T-helper 1 cell treated with Interleukin-12 subunit alpha and Interleukin-12 subunit beta and Interleukin-4 antibody, amounts not matched to agents 30 μg/mL and 1 μg/mL, for 36 hours (primary cell): ENCODE results near the gene CDH15.
"Not testable (repeated sequence)": the region's sequence is repeated elsewhere in the genome, so short reads cannot be mapped to it uniquely, and the experiment has no call there.

Experiments
- H3K27ac Mint-ChIP-seq: one replicate; pipeline ENCODE4 v1.8.0; 2021; ENCODE audit warnings: mild to moderate bottlenecking, mixed read lengths
- H3K27me3 Mint-ChIP-seq: one replicate; pipeline ENCODE4 v1.8.0; 2021; ENCODE audit warnings: low read depth, mixed read lengths
- H3K36me3 Mint-ChIP-seq: one replicate; pipeline ENCODE4 v1.8.0; 2021; ENCODE audit warnings: low read depth, mixed read lengths
- H3K4me1 Mint-ChIP-seq: one replicate; pipeline ENCODE4 v1.8.0; 2021; ENCODE audit warnings: low read depth, mixed read lengths
- H3K4me3 Mint-ChIP-seq: one replicate; pipeline ENCODE4 v1.8.0; 2021; ENCODE audit warnings: mild to moderate bottlenecking, moderate library complexity, mixed read lengths
- H3K9me3 Mint-ChIP-seq: one replicate; pipeline ENCODE4 v1.8.0; 2021; ENCODE audit warnings: mixed read lengths

CDH15 gene

GRCh38 chr16:89183463-89183862, 11.9 kb downstream of the CDH15 start:
- Mint-ChIP-seq H3K27ac (no peak overlapping the region), H3K36me3 (no peaks in the 10 kb centered on the region), H3K9me3 (no peaks in the 10 kb centered on the region), H3K4me3 (no peak overlapping the region), H3K4me1 (no peaks in the 10 kb centered on the region), H3K27me3 (no peaks in the 10 kb centered on the region)

- H3K27me3 Mint-ChIP-seq: no peaks in the 10 kb centered on the region
- no peaks in the 10 kb centered on the region for H3K4me1 Mint-ChIP-seq
- no peaks in the 10 kb centered on the region for H3K36me3 Mint-ChIP-seq
- no peak overlapping the region for H3K4me3 Mint-ChIP-seq
- H3K9me3 Mint-ChIP-seq: no peaks in the 10 kb centered on the region
- no peak overlapping the region for H3K27ac Mint-ChIP-seq
Measured at GRCh38 chr16:89183975-89184676, 12.6 kb downstream of the CDH15 start.

DNA sequence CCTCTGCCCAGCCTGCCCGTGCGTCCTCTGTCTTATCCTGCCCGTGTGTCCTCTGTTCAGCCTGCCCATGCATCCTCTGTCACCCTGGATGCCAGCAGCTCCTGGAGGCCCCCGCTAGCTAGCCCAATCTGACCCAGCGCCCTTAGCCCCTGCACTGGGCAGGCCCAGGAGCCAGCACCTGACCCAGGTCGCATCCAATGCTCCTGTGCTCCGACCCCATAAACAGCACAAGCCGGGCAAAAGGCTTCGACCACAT, 13.1 kb downstream of the CDH15 start:
- Mint-ChIP-seq H3K9me3 (no peaks in the 10 kb centered on the region), H3K4me3 (no peak overlapping the region), H3K36me3 (no peaks in the 10 kb centered on the region), H3K27me3 (no peaks in the 10 kb centered on the region), H3K4me1 (no peaks in the 10 kb centered on the region), H3K27ac (no peak overlapping the region)

DNA sequence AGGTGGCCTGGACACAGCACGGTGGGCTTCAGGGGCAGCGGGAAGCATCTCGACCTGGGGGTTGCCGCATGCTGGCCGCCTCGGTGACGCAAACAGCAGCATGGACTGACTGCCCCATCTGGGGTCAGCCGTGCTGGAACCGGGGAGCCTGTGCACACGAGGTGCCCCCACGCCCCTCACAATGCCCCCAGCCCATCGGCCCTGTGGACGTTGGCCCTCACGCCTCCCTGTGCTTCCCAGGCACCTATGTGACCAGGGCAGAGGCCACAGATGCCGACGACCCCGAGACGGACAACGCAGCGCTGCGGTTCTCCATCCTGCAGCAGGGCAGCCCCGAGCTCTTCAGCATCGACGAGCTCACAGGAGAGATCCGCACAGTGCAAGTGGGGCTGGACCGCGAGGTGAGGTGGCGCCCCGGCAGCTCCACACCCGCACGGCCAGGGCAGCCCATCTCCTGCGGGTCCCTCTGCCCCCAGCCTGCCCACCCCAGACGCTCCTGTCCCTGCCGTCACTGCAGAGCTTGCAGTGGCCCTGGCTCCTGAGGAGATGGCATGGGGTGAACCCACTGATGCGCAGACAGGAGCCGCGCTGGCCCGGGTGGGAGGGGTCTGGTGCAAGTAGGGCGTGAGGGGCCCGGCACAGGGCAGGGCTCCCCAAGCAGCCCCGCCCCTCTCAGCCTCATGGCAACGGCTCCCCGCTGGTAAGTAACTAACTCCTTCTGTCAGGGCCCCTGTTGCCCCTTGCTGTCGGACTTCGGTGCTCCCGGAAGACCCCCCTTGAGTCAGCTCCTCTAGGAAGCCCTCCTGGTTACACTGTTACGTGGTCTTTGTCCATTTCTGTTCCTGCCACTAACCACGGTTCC, 13.6 kb downstream of the CDH15 start:
- Mint-ChIP-seq H3K9me3 (no peaks in the 10 kb centered on the region), H3K4me3 (no peak overlapping the region), H3K4me1 (no peaks in the 10 kb centered on the region), H3K27me3 (no peaks in the 10 kb centered on the region), H3K36me3 (no peaks in the 10 kb centered on the region), H3K27ac (no peak overlapping the region)

GRCh38 chr16:89185887-89186592, 14.5 kb downstream of the CDH15 start:
- H3K27ac Mint-ChIP-seq, H3K36me3 Mint-ChIP-seq, H3K4me1 Mint-ChIP-seq, H3K9me3 Mint-ChIP-seq, H3K27me3 Mint-ChIP-seq, H3K4me3 Mint-ChIP-seq: not testable (repeated sequence)

- not testable (repeated sequence) for H3K4me1 Mint-ChIP-seq, H3K27ac Mint-ChIP-seq, H3K36me3 Mint-ChIP-seq, H3K4me3 Mint-ChIP-seq, H3K9me3 Mint-ChIP-seq, H3K27me3 Mint-ChIP-seq
Measured at GRCh38 chr16:89186593-89187031, 15.1 kb downstream of the CDH15 start.

DNA sequence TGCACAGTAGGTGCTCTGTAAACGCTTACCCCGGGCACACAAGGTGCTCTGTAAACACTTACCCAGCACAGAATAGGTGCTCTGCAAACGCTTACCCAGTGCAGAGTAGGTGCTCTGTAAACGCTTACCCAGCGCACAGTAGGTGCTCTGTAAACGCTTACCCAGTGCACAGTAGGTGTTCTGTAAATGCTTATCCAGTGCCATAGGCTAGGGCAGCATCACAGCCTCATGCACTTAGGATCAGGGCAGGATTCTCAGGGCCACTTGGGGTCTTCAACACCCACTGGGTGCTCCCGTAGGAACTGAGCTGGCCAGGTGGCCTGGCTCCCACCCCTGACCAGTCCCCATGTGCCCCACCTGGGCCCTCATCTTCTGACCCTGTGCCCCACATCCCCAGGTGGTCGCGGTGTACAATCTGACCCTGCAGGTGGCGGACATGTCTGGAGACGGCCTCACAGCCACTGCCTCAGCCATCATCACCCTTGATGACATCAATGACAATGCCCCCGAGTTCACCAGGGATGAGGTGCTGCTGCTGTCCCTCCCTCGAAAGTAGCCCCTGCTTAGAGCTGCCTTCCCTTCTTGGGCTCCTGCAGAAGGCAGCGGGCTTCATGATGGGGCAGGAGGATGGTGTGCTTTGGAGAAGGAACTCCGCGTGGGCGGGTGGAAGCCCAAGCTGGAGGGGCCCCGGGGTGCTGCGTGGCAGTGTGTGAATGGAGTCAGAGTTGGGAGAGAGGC, 15.7 kb downstream of the CDH15 start:
- H3K27ac Mint-ChIP-seq: peak overlapping the region; percentile 52
- no peak overlapping the region for H3K4me3 Mint-ChIP-seq
- H3K9me3 Mint-ChIP-seq: no peaks in the 10 kb centered on the region
- no peaks in the 10 kb centered on the region for H3K4me1 Mint-ChIP-seq
- no peaks in the 10 kb centered on the region for H3K36me3 Mint-ChIP-seq
- no peaks in the 10 kb centered on the region for H3K27me3 Mint-ChIP-seq

DNA sequence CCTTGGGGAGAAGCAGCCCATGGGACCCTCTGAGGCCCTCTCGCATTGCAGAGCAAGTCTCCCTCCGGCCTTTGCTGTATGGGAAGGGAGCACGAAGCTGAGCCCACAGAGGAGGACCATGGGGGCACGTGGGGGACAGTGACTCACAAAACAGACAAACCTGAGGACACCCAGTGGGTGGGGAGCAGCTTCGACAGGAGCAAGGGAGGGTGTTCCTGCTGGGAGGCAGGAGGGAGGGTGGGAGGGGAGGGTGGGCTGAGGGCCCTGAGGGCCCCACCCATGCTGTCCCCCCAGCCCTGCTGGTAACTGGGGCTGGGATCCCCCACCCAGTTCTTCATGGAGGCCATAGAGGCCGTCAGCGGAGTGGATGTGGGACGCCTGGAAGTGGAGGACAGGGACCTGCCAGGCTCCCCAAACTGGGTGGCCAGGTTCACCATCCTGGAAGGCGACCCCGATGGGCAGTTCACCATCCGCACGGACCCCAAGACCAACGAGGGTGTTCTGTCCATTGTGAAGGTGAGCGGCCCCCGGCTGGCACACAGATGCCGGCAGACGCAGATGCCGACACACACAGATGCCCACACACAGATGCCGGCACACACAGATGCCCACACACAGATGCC, 16.3 kb downstream of the CDH15 start:
- H3K4me3 Mint-ChIP-seq: no peak overlapping the region
- peak overlapping the region; percentile 52 for H3K27ac Mint-ChIP-seq

GRCh38 chr16:89188471-89189357, 17.2 kb downstream of the CDH15 start:
- H3K27me3 Mint-ChIP-seq, H3K27ac Mint-ChIP-seq, H3K9me3 Mint-ChIP-seq, H3K36me3 Mint-ChIP-seq, H3K4me3 Mint-ChIP-seq, H3K4me1 Mint-ChIP-seq: not testable (repeated sequence)

More for the DNA sequence above, 16.3 kb downstream of the CDH15 start:
- Mint-ChIP-seq H3K9me3 (no peaks in the 10 kb centered on the region), H3K4me1 (no peaks in the 10 kb centered on the region), H3K27me3 (no peaks in the 10 kb centered on the region), H3K36me3 (no peaks in the 10 kb centered on the region)

- H3K27me3 Mint-ChIP-seq: no peaks in the 10 kb centered on the region
- H3K27ac Mint-ChIP-seq: no peak overlapping the region
- H3K4me3 Mint-ChIP-seq: no peak overlapping the region
- no peaks in the 10 kb centered on the region for H3K4me1 Mint-ChIP-seq
- no peaks in the 10 kb centered on the region for H3K9me3 Mint-ChIP-seq
- H3K36me3 Mint-ChIP-seq: no peaks in the 10 kb centered on the region
Measured at GRCh38 chr16:89189358-89190025, 17.9 kb downstream of the CDH15 start.

DNA sequence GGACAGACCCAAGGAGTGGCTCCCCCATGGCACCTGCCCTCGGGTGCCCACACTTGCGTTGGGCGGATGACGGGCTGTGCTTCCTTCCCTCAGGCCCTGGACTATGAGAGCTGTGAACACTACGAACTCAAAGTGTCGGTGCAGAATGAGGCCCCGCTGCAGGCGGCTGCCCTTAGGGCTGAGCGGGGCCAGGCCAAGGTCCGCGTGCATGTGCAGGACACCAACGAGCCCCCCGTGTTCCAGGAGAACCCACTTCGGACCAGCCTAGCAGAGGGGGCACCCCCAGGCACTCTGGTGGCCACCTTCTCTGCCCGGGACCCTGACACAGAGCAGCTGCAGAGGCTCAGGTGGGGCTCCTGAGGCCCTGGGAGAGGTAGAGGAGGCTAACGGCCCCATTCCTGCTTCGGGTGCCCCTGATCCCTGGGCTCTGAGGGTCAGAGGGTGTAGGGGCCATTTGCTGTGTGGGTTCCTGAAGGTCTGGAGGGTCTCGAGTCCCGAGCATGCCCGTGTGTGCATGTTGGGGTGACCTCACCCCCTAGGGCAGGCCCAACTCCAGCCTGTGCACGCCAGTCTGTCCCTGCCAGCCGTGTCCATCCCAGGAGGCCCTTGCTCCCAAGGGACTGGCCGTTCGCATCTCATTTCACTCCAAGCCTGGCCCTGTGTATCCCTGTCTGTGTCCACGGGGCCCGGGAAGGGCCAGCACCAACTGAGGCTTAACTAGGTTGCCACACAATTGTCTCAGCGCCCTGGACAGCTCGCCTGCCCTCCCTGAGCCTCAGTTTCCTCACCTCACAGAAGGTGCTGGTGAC, 18.8 kb downstream of the CDH15 start:
- Mint-ChIP-seq H3K9me3 (no peaks in the 10 kb centered on the region), H3K4me3 (no peak overlapping the region), H3K36me3 (no peaks in the 10 kb centered on the region), H3K27me3 (no peaks in the 10 kb centered on the region), H3K27ac (no peak overlapping the region), H3K4me1 (no peaks in the 10 kb centered on the region)

- H3K4me3 Mint-ChIP-seq: no peak overlapping the region
- no peak overlapping the region for H3K27ac Mint-ChIP-seq
- H3K4me1 Mint-ChIP-seq: no peaks in the 10 kb centered on the region
Measured at GRCh38 chr16:89191033-89191900, 19.7 kb downstream of the CDH15 start.

More at GRCh38 chr16:89191033-89191900, 19.7 kb downstream of the CDH15 start:
- Mint-ChIP-seq H3K9me3 (no peaks in the 10 kb centered on the region), H3K36me3 (no peaks in the 10 kb centered on the region), H3K27me3 (no peaks in the 10 kb centered on the region)
